GM19099 (cell line): ENCODE results near the gene ZBTB7B.

Experiments used
- POLR2A ChIP-seq: IDR thresholded peaks from 3 replicates; pipeline ENCODE4 v1.6.1; 2011; ENCODE audit warnings: low read depth; ENCODE audit not compliant: insufficient read length; ENCODE audit errors: extremely low read depth

ZBTB7B gene

GRCh38 chr1:155029513-155030242 lies 27.1 kb downstream of the ZBTB7B start:
- no peak for TF ChIP-seq POLR2A

- TF ChIP-seq POLR2A: no peak
Observed at GRCh38 chr1:155030243-155030795, 27.7 kb downstream of the ZBTB7B start.

GRCh38 chr1:155030899-155031298 lies 28.3 kb downstream of the ZBTB7B start:
- no peak for TF ChIP-seq POLR2A

GRCh38 chr1:155032886-155033285 lies 30.3 kb downstream of the ZBTB7B start:
- no peak for TF ChIP-seq POLR2A

GRCh38 chr1:155033524-155033923 lies 30.9 kb downstream of the ZBTB7B start, which contains the start of the genes DCST1 and DCST2:
Gene DCST1, plus strand, starts transcription at chr1:155033824. Its CDS starts 213 bp downstream, at chr1:155034037.
Gene DCST2, minus strand, starts transcription at chr1:155033781. Its CDS starts 80 bp downstream, at chr1:155033701.
- no peak for TF ChIP-seq POLR2A

- no peak for TF ChIP-seq POLR2A
Observed at GRCh38 chr1:155034318-155035208, 32.0 kb downstream of the ZBTB7B start.

- TF ChIP-seq POLR2A: no peak
Observed at GRCh38 chr1:155035936-155036335, 33.3 kb downstream of the ZBTB7B start.

- no peak for TF ChIP-seq POLR2A
Observed at GRCh38 chr1:155037043-155037442, 34.4 kb downstream of the ZBTB7B start.

- TF ChIP-seq POLR2A: no peak
Observed at GRCh38 chr1:155037851-155038441, 35.3 kb downstream of the ZBTB7B start.

GRCh38 chr1:155038602-155039307 lies 36.2 kb downstream of the ZBTB7B start:
- TF ChIP-seq POLR2A: no peak

- TF ChIP-seq POLR2A: no peak
Observed at GRCh38 chr1:155039308-155039669, 36.7 kb downstream of the ZBTB7B start.

- no peak for TF ChIP-seq POLR2A
Observed at GRCh38 chr1:155040358-155041093, 37.9 kb downstream of the ZBTB7B start.

- TF ChIP-seq POLR2A: no peak
Observed at GRCh38 chr1:155042789-155043188, 40.2 kb downstream of the ZBTB7B start.

GRCh38 chr1:155043301-155043702 lies 40.7 kb downstream of the ZBTB7B start:
- no peak for TF ChIP-seq POLR2A
